Esophagus muscularis mucosa (tissue), 4 donors: ENCODE measurements around the gene EFCAB7.

Source experiments
- CTCF ChIP-seq, 3 experiments: fragments of 200-600 bp in 2 of 3; fragments of 450-650 bp in 1 of 3; sonication (generic) in 2 of 3; IDR thresholded peaks; one replicate each; pipeline ENCODE4 v1.5.1; 2017 to 2019; ENCODE audit warnings: antibody characterized with exemption in 3 of 3, mild to moderate bottlenecking in 2 of 3, moderate library complexity in 1 of 3
- EP300 ChIP-seq: sonication (generic); formaldehyde crosslinking; IDR thresholded peaks from one replicate; pipeline ENCODE4 v1.6.1; 2017; ENCODE audit warnings: antibody characterized with exemption
- POLR2A ChIP-seq: fragments of 450-650 bp; IDR thresholded peaks from one replicate; pipeline ENCODE4 v1.6.1; 2017; ENCODE audit warnings: antibody characterized with exemption, moderate library complexity, mild to moderate bottlenecking, low read depth

- no peak for TF ChIP-seq POLR2A
- no peak for TF ChIP-seq CTCF (IDR thresholded peaks at IDR 0.05)
- no peak for TF ChIP-seq EP300
Observed at GRCh38 chr1:63569068-63569467, 45.7 kb downstream of the EFCAB7 start.
